Activated T-helper 2 cell treated with anti-CD3 and anti-CD28 coated beads, Interferon-gamma antibody, Interleukin-2, Interleukin-4, amounts not matched to agents 10 μg/mL and 5 μg/mL and 100 μg/mL, durations not matched to agents 14 hours and 24 hours and 36 hours (primary cell): ENCODE results near the gene RNASEH2C. TPM values are rescaled to one million over a fixed set of nuclear protein-coding genes. Genes with fewer than 3 reads are reported as not detected.
"Not testable (repeated sequence)": the region's sequence is repeated elsewhere in the genome, so short reads cannot be mapped to it uniquely, and the experiment has no call there.

ENCODE experiments used
- DNase-seq: peaks from one replicate; pipeline ENCODE4 v3.0.0; 2021; ENCODE audit warnings: low spot score
- H3K27ac Mint-ChIP-seq: one replicate; pipeline ENCODE4 v1.8.0; 2021; ENCODE audit warnings: mixed read lengths
- H3K27me3 Mint-ChIP-seq: one replicate; pipeline ENCODE4 v1.8.0; 2021; ENCODE audit warnings: low read depth, mixed read lengths
- H3K36me3 Mint-ChIP-seq: one replicate; pipeline ENCODE4 v1.8.0; 2021; ENCODE audit warnings: low read depth, mixed read lengths
- H3K4me1 Mint-ChIP-seq: one replicate; pipeline ENCODE4 v1.8.0; 2021; ENCODE audit warnings: low read depth, mixed read lengths
- H3K4me3 Mint-ChIP-seq: one replicate; pipeline ENCODE4 v1.8.0; 2021; ENCODE audit warnings: low read depth, mild to moderate bottlenecking, moderate library complexity, mixed read lengths
- H3K9me3 Mint-ChIP-seq: one replicate; pipeline ENCODE4 v1.8.0; 2021; ENCODE audit warnings: mixed read lengths
- intact Hi-C: fragments of 100-400 bp; cut with micrococcal nuclease; formaldehyde crosslinking; loops from one replicate; pipeline ENCODE4 v1.15.1; 2023
- total RNA-seq: library from RNA; stranded (reverse); gene quantifications from 2 replicates; pipeline ENCODE4 v1.2.3, GENCODE V29; 2022

The RNASEH2C gene
- 85.0 and 94.0 TPM in 2 replicates for total RNA-seq

DNA sequence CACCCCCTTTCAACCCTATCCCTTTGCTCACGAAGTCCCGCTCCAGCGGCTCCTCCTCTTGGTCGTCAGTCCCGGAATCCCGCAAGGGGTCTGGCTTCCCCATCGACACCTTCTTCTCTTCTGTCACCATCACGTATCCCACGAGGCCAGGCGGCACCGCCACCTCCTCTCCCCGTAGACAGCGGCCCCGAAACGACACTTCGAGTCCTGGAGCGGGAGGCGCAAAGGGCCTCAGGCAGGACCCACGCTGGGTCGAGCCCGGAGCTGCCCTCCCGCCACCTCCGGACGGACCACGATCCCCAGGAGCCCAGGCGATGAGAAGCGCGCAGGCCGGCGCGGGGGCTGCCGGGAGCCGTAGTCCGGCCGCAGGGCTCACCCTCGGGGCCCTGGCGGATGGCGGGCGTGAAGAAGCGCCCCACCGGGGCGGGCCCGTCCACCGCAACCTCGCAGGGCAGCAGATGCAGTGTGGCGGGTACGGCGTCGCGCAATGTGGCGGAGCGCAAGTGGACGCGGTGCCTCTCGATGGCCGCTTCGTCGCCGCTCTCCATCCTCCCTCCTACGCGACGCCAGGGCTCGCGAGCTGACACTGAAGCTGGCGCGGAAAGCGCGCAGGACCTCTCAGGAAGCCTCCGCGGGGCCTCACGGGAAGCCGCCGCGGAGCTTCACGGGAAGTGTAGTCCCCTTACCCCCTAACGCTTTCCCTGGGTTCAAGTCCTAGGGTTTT is at the start of gene RNASEH2C:
TSS of gene RNASEH2C (minus strand) at position 588 of the 724 bp plus-strand sequence. CDS start at position 548, 40 bp downstream.
- H3K27ac Mint-ChIP-seq, result peak within 1 kb of the TSS; percentile 90
- H3K4me1 Mint-ChIP-seq, result peaks cover 16% of the 10 kb centered on the region
- no peaks in the 10 kb centered on the region for H3K9me3 Mint-ChIP-seq
- intact Hi-C loops, result loop anchor here (1.0 kb wide), 1 partner anchor 8 kb away; the partner anchor contains the start of gene KAT5
- H3K27me3 Mint-ChIP-seq, result peaks cover 5% of the 10 kb centered on the region
- DNase-seq, result peak; percentile 76
- peak within 1 kb of the TSS; percentile 96 for H3K4me3 Mint-ChIP-seq
- H3K36me3 Mint-ChIP-seq, result peaks cover 45% of the 10 kb centered on the region

DNA sequence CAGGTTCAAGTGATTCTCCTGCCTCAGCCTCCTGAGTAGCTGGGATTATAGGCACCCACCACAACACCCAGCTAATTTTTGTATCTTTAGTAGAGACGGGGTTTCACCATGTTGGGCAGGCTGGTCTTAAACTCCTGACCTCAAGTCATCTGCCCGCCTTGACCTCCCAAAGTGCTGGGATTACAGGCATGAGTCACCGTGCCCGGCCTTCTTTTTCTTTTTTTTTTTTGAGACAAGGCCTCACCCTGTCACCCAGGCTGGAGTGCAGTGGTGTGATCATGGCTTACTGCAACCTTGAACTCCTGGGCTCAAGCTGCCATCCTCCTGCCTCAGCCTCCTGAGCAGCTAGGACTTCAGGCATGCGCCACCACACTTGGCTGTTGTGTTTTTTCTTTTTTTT is 47.2 kb upstream of the RNASEH2C start:
- not testable (repeated sequence) for H3K27ac Mint-ChIP-seq, H3K27me3 Mint-ChIP-seq, H3K36me3 Mint-ChIP-seq, H3K4me1 Mint-ChIP-seq, DNase-seq, H3K9me3 Mint-ChIP-seq, H3K4me3 Mint-ChIP-seq
- intact Hi-C loops, result loop anchor here (10.0 kb wide), 1 partner anchor 47 kb away; no protein-coding TSS in a partner anchor

DNA sequence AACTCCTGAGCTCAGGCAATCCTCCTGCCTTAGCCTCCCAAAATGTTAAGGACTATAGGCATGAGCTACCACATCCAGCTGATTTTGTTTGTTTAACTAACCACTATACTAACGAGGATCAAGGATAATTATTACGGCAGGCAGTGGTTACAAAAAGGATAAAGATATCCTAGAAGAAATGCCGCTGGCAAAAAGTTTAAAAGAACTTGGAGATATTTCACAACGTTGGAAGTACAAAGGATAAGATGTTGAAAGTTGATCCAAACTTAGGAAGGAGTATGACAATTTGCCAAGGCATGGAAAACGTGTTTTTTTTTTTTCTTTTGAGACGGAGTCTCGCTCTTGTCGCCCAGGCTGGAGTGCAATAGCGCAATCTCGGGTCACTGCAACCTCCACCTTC is 46.8 kb upstream of the RNASEH2C start:
- Mint-ChIP-seq H3K27ac (no peak overlapping the region), H3K4me1 (peaks cover 8% of the 10 kb centered on the region), H3K27me3 (no peaks in the 10 kb centered on the region), H3K4me3 (no peak overlapping the region), H3K36me3 (no peaks in the 10 kb centered on the region), H3K9me3 (no peaks in the 10 kb centered on the region)
- no peak for DNase-seq
- intact Hi-C loops, result loop anchor here (10.0 kb wide), 1 partner anchor 47 kb away; no protein-coding TSS in a partner anchor

DNA sequence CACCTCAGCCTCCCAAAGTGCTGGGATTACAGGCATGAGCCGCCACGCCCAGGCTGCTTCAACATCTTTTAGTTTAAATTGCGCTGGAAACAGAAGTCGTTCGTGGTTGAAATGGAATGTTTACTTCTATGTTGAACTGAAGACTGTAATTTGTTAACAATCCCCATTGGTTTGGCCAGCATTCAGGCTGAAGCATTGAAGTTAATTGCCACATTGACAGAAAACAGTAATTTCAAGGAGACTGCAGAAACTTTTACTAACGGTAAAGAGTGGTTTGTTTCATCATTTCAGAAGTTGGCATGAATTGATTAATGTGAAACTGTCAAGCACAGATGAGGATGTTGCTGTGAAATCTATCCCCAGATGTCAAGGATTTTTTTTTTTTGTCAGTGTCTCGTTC is 45.9 kb upstream of the RNASEH2C start:
- peaks cover under 1% of the 10 kb centered on the region for H3K27me3 Mint-ChIP-seq
- H3K4me3 Mint-ChIP-seq, result no peak overlapping the region
- no peaks in the 10 kb centered on the region for H3K9me3 Mint-ChIP-seq
- intact Hi-C loops, result loop anchor here (10.0 kb wide), 1 partner anchor 48 kb away; no protein-coding TSS in a partner anchor
- H3K4me1 Mint-ChIP-seq, result peaks cover 8% of the 10 kb centered on the region
- DNase-seq, result no peak
- no peaks in the 10 kb centered on the region for H3K36me3 Mint-ChIP-seq
- H3K27ac Mint-ChIP-seq, result no peak overlapping the region

DNA sequence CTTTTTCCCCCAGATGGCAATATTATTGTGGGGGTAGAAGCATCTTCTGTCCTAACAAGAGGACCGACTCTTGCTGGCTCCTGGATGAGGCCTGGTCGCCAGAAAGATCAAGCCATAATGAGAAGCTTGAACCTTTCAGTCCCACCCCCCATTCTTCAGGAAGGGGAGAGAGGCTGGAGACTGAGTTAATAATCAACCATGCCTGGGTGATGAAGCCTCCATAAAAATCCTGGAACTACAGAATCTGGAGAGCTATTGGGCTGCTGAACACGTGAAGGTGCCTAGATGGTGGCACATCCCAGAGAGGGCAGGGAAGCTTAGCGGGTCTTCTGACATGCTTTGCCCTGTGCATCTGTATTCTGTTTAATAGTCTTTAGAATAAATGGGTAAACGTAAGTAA is 43.8 kb upstream of the RNASEH2C start:
- no peak for DNase-seq
- no peak overlapping the region for H3K4me3 Mint-ChIP-seq
- peaks cover 2% of the 10 kb centered on the region for H3K27me3 Mint-ChIP-seq
- H3K9me3 Mint-ChIP-seq, result no peaks in the 10 kb centered on the region
- H3K4me1 Mint-ChIP-seq, result peaks cover 4% of the 10 kb centered on the region
- intact Hi-C loops, result loop anchor here (10.0 kb wide), 1 partner anchor 50 kb away; no protein-coding TSS in a partner anchor
- H3K36me3 Mint-ChIP-seq, result no peaks in the 10 kb centered on the region
- H3K27ac Mint-ChIP-seq, result no peak overlapping the region

DNA sequence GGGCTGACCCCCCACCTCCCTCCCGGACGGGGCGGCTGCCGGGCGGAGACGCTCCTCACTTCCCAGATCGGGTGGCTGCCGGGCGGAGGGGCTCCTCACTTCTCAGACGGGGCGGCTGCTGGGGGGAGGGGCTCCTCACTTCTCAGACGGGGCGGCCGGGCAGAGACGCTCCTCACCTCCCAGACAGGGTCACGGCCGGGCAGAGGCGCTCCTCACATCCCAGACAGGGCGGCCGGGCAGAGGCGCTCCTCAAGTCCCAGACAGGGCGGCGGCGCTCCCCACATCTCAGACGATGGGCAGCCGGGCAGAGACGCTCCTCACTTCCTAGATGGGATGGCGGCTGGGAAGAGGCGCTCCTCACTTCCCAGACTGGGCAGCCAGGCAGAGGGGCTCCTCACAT is 42.2 kb upstream of the RNASEH2C start:
- H3K27ac Mint-ChIP-seq, H3K4me3 Mint-ChIP-seq, H3K27me3 Mint-ChIP-seq, H3K4me1 Mint-ChIP-seq, H3K9me3 Mint-ChIP-seq, DNase-seq, H3K36me3 Mint-ChIP-seq: not testable (repeated sequence)
- intact Hi-C loops, result loop anchor here (10.0 kb wide), 1 partner anchor 52 kb away; no protein-coding TSS in a partner anchor

DNA sequence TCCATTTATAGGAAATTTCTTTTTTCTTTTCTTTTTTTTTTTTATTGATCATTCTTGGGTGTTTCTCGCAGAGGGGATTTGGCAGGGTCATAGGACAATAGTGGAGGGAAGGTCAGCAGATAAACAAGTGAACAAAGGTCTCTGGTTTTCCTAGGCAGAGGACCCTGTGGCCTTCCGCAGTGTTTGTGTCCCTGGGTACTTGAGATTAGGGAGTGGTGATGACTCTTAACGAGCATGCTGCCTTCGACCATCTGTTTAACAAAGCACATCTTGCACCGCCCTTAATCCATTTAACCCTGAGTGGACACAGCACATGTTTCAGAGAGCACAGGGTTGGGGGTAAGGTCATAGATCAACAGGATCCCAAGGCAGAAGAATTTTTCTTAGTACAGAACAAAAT is 41.6 kb upstream of the RNASEH2C start:
- intact Hi-C loops, result loop anchor here (10.0 kb wide), 1 partner anchor 53 kb away; no protein-coding TSS in a partner anchor
- DNase-seq, H3K4me3 Mint-ChIP-seq, H3K27ac Mint-ChIP-seq, H3K36me3 Mint-ChIP-seq, H3K4me1 Mint-ChIP-seq, H3K9me3 Mint-ChIP-seq, H3K27me3 Mint-ChIP-seq: not testable (repeated sequence)

DNA sequence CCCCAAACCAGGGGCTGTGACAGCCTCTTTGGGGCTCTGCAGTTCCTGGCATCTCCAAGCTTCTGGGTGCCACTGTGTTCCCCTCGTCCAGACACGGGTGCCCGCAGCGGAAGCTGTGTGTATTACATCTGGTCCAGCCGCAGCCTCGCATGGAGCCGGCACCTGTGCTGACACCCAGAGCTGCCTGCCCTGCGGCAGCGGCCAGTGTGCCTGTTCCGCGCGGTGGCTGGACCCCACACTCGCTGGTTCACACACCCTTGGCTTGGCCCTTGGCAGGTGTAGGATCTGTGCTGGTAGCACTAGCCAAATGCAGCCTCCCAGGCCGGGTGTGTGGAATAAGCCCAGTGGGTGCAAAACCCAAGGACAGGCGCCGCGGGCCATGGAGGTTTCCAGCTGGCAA is 24.5 kb upstream of the RNASEH2C start:
- Mint-ChIP-seq H3K4me3 (no peak overlapping the region), H3K27ac (no peak overlapping the region), H3K4me1 (no peaks in the 10 kb centered on the region), H3K9me3 (no peaks in the 10 kb centered on the region), H3K36me3 (no peaks in the 10 kb centered on the region), H3K27me3 (peaks cover 28% of the 10 kb centered on the region)
- intact Hi-C loops, result no loop called here
- no peak for DNase-seq

DNA sequence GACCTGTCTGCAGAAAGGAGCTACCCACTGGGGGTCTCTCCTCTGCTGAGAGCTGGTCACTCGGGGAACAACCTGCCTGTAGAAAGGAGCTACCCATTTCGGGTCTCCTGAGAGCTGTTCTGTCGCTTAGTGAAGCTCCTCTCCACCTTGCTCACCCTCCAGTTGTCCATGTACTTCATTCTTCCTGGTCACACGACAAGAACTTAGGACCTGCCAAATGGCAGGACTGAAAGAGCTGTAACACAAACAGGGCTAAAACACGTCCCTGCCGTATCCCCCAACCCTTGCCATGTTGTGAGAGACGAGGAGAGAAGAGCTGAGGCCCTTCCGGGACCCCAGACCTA is 24.1 kb upstream of the RNASEH2C start:
- Mint-ChIP-seq H3K27ac (no peak overlapping the region), H3K9me3 (no peaks in the 10 kb centered on the region), H3K4me3 (no peak overlapping the region), H3K27me3 (peaks cover 25% of the 10 kb centered on the region), H3K36me3 (no peaks in the 10 kb centered on the region), H3K4me1 (no peaks in the 10 kb centered on the region)
- DNase-seq, result no peak
- intact Hi-C loops, result no loop called here

DNA sequence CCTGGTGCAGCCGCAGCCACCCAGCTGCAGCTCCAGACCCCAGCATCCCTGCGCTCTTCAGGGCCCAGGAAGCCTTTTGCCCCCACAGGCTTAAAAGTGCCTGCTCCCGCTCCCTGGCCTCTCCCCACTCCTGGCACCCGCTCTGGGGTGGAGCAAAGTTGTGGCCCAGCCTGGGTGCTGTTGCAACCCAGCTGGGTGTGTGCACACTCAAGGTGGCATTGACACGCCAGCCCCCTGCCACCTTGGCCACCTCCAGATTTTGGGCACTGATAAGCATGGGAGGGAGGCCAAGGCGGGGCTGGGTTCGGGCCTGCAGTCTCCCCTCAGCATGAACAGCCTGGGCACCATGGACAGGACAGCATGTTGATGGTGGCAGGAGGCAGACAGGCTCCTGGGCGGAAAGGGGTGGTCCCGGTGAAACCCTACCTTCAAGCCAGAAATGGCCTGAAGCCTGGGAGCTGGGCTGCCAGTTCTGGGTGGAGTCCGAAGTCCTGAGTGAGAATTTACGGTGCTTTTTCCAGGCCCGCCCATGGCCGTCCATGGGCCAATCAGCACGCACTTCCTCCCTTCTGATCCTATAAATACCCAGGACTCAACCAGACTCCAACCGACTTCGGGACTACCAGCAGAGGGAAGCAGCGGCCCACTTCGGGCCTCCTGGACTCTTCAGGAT is 23.6 kb upstream of the RNASEH2C start:
- Mint-ChIP-seq H3K36me3 (no peaks in the 10 kb centered on the region), H3K4me3 (no peak overlapping the region), H3K27me3 (peaks cover 21% of the 10 kb centered on the region), H3K9me3 (no peaks in the 10 kb centered on the region), H3K27ac (no peak overlapping the region), H3K4me1 (no peaks in the 10 kb centered on the region)
- no peak for DNase-seq
- intact Hi-C loops, result no loop called here

DNA sequence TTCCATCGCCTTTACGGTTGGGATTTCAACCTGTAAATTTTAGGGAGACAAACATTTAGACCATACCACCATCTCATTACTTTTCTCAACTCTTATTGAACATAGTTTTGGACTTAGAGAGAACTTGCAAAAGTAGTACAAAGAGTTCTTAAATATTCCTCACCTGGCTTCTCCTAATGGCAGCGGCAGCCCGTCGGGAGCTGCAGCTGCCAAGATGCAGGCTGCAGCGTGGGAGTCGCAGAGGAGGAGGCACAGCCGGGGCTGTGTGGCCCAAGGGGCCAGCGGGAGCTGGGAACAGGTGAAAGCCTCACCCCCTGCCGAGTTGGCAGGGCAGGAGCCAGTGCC is 23.1 kb upstream of the RNASEH2C start:
- H3K4me1 Mint-ChIP-seq, result no peaks in the 10 kb centered on the region
- DNase-seq, result no peak
- intact Hi-C loops, result no loop called here
- H3K9me3 Mint-ChIP-seq, result no peaks in the 10 kb centered on the region
- peaks cover 17% of the 10 kb centered on the region for H3K27me3 Mint-ChIP-seq
- H3K4me3 Mint-ChIP-seq, result no peak overlapping the region
- no peak overlapping the region for H3K27ac Mint-ChIP-seq
- no peaks in the 10 kb centered on the region for H3K36me3 Mint-ChIP-seq

DNA sequence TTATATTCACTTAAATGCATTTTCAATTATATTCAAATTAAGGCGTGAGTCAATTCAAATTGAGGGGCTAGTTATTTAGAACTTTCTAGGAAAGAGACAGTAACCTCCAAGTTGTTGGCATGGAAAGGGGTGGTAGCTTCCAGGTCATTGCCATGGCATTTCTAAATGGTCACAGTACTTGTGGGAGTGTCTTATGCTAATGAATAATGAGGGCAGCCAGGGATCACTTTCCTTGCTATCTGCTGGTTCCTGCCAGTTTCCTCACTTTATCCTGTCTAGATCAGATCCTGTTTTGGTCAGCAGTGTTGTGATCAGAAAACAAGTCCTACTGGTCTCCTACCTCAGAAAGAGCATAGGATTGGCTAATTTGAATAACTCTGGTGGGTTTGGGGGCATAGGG is 21.8 kb upstream of the RNASEH2C start:
- peaks cover 21% of the 10 kb centered on the region for H3K27me3 Mint-ChIP-seq
- H3K4me1 Mint-ChIP-seq, result no peaks in the 10 kb centered on the region
- H3K36me3 Mint-ChIP-seq, result no peaks in the 10 kb centered on the region
- no peak overlapping the region for H3K4me3 Mint-ChIP-seq
- H3K27ac Mint-ChIP-seq, result no peak overlapping the region
- DNase-seq, result no peak
- H3K9me3 Mint-ChIP-seq, result no peaks in the 10 kb centered on the region
- intact Hi-C loops, result no loop called here

DNA sequence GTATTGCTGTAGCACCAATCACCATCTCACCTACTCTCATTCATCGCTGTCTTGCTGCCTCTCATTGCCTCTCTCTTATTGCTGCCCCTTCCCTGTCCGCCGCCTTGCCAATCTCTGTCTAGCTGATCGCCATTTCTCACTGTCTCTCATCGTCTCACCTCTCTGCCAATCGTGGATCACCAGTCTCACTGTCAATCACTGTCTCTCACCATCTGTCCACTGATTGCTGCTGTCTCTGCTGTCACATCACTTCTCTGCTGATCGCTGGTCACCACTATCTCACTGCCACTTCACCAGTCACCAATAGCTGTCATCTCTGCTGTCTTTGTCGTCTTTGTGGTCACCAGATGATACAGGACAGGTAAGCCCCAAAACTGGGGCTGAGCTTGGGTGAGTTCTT is 20.6 kb upstream of the RNASEH2C start:
- no peaks in the 10 kb centered on the region for H3K4me1 Mint-ChIP-seq
- H3K9me3 Mint-ChIP-seq, result peaks cover 11% of the 10 kb centered on the region
- H3K4me3 Mint-ChIP-seq, result no peak overlapping the region
- no peak overlapping the region for H3K27ac Mint-ChIP-seq
- intact Hi-C loops, result no loop called here
- peaks cover 24% of the 10 kb centered on the region for H3K27me3 Mint-ChIP-seq
- no peaks in the 10 kb centered on the region for H3K36me3 Mint-ChIP-seq
- DNase-seq, result no peak
